GM18909 (cell line): ENCODE measurements around the gene GRIK3.

ENCODE experiments used
- ATAC-seq: cut with Tn5 transposase; IDR thresholded peaks from one replicate; pipeline ENCODE4 v1.9.1; 2021; ENCODE audit warnings: mild to moderate bottlenecking; ENCODE audit not compliant: unreplicated experiment, poor library complexity

GRIK3 gene

GRCh38 chr1:36884029-36884701 lies 150.2 kb downstream of the GRIK3 start:
- ATAC-seq = no peak

- no peak for ATAC-seq
These were observed 150.9 kb downstream of the GRIK3 start for GRCh38 chr1:36883315-36883949.

- no peak for ATAC-seq
These were observed 151.6 kb downstream of the GRIK3 start for GRCh38 chr1:36882536-36883285.

GRCh38 chr1:36881541-36881940 lies 152.8 kb downstream of the GRIK3 start:
- ATAC-seq = no peak

- no peak for ATAC-seq
These were observed 153.3 kb downstream of the GRIK3 start for GRCh38 chr1:36881068-36881405.

GRCh38 chr1:36880155-36881067 lies 153.9 kb downstream of the GRIK3 start:
- ATAC-seq = no peak

- no peak for ATAC-seq
These were observed 154.7 kb downstream of the GRIK3 start for GRCh38 chr1:36879613-36880012.

- no peak for ATAC-seq
These were observed 157.3 kb downstream of the GRIK3 start for GRCh38 chr1:36876990-36877389.

- no peak for ATAC-seq
These were observed 159.8 kb downstream of the GRIK3 start for GRCh38 chr1:36874271-36875060.

GRCh38 chr1:36872858-36873257 lies 161.5 kb downstream of the GRIK3 start:
- no peak for ATAC-seq

- ATAC-seq = no peak
These were observed 162.1 kb downstream of the GRIK3 start for GRCh38 chr1:36872126-36872754.

GRCh38 chr1:36871146-36871971 lies 163.0 kb downstream of the GRIK3 start:
- no peak for ATAC-seq

- no peak for ATAC-seq
These were observed 164.5 kb downstream of the GRIK3 start for GRCh38 chr1:36869826-36870225.

GRCh38 chr1:36869054-36869453 lies 165.3 kb downstream of the GRIK3 start:
- no peak for ATAC-seq

GRCh38 chr1:36867575-36867974 lies 166.7 kb downstream of the GRIK3 start:
- no peak for ATAC-seq

GRCh38 chr1:36866169-36866814 lies 168.0 kb downstream of the GRIK3 start:
- ATAC-seq = no peak

GRCh38 chr1:36865602-36865900 lies 168.8 kb downstream of the GRIK3 start:
- no peak for ATAC-seq
